ENCODE results near the gene LRRC3B.

DNA sequence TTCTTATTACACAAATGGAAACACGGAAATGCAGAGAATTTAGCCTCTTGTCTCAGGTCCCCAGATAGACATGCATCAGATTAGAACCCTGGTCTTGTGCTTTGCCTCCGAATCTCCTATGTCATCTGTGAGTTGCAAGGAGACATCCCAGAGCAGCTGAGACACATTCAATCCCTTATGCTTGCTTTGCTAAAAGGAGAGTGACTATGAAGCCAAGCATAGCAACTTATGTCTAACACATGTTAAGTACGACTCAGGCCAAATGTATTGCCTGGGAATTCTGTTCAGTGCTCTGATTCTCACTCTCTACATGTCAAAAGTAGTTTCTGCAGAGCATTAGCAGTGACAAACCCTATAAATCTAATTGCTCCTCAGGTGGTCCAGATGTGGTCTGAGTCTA lies 30.6 kb upstream of the LRRC3B start:
- TF ChIP-seq POLR2A (IDR thresholded peaks at IDR 0.05): no peak
- TF ChIP-seq, protein P1, sequence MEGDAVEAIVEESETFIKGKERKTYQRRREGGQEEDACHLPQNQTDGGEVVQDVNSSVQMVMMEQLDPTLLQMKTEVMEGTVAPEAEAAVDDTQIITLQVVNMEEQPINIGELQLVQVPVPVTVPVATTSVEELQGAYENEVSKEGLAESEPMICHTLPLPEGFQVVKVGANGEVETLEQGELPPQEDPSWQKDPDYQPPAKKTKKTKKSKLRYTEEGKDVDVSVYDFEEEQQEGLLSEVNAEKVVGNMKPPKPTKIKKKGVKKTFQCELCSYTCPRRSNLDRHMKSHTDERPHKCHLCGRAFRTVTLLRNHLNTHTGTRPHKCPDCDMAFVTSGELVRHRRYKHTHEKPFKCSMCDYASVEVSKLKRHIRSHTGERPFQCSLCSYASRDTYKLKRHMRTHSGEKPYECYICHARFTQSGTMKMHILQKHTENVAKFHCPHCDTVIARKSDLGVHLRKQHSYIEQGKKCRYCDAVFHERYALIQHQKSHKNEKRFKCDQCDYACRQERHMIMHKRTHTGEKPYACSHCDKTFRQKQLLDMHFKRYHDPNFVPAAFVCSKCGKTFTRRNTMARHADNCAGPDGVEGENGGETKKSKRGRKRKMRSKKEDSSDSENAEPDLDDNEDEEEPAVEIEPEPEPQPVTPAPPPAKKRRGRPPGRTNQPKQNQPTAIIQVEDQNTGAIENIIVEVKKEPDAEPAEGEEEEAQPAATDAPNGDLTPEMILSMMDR (IDR thresholded peaks at IDR 0.05): no peak
